Effector CD8-positive, alpha-beta T cell (primary cell): ENCODE results near the gene ADAMTSL1.

ENCODE experiments used
- DNase-seq: peaks from one replicate; lab custom pipeline; 2025; lab: John Stamatoyannopoulos, UW

ADAMTSL1 gene

GRCh38 chr9:18775930-18776329, 302.0 kb downstream of the ADAMTSL1 start:
- DNase-seq = no peak

GRCh38 chr9:18776836-18777820, 303.2 kb downstream of the ADAMTSL1 start:
- no peak for DNase-seq

GRCh38 chr9:18778147-18778546, 304.2 kb downstream of the ADAMTSL1 start:
- no peak for DNase-seq

DNA sequence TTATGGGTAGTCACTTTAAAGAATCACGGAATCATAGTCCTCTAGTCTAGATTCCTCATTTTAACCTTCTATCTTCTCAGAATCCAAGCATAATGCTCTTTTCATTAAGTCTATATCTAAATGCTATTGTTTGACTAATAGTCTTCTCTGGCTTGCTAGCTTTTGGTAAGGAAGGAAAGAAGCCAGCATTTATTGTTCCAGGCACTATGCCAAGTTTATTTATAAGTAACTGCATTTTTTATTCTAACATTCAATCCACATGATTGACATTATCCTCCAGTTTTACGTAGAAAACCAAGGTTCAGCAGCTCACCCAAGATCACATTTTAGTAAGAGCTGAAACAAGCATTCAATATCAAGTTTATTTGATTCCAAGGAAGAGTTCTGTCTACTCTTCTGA, 304.9 kb downstream of the ADAMTSL1 start:
- no peak for DNase-seq

DNA sequence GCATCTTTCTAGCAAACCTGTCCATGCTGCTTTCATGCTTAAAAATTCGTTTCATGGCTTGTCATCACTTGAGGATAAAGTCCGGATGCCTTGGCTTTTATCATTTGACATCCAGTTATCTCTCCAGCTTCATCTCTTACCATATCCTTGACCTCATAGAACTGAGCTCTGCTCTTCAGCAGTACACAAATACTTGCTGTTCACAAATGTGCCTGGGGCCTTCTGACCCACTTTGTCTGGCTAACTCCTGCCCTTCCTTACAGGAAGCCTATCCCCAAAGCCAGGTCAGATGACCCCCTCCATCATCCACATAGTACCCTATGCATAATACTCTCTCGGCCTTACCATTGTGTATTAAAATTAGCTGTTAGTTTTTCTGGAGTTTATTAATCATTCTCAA, 310.0 kb downstream of the ADAMTSL1 start:
- DNase-seq = no peak

DNA sequence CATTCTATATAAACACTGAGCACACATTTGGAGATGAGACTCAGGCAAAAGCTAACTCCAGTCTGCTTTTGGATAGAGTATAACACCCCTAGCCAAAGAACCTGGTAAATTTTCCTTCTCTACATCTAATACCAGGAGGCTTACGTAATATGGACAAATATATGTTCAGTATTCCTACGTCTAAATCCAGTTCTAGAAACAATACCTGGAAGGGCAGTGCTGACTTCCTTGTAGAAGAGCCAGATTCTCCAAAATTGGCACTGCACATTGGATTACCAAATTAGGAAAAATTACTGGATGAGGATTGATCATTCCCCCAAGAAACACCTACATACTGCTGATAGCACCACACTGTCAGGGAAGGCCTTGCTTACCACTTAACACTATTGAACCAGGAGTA, 311.7 kb downstream of the ADAMTSL1 start:
- no peak for DNase-seq

DNA sequence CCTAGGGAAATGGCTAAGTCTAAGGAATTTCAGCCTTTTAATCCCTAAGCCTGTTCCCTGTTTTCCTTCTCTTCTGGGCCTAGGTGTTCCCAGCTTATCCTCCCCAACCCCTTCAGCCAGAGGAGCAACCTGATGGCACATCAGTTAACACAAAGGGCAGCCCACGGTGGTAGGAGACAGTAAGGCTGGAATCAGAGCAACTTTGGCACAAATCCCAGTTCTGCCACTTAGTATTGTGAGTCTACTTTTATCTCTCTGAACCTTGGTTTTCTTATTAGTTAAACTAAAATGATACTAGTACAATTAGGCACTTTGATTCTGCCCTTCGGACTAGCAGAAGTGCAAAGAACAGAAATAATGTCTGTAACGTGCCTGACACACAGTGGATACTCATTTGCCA, 312.2 kb downstream of the ADAMTSL1 start:
- no peak for DNase-seq

DNA sequence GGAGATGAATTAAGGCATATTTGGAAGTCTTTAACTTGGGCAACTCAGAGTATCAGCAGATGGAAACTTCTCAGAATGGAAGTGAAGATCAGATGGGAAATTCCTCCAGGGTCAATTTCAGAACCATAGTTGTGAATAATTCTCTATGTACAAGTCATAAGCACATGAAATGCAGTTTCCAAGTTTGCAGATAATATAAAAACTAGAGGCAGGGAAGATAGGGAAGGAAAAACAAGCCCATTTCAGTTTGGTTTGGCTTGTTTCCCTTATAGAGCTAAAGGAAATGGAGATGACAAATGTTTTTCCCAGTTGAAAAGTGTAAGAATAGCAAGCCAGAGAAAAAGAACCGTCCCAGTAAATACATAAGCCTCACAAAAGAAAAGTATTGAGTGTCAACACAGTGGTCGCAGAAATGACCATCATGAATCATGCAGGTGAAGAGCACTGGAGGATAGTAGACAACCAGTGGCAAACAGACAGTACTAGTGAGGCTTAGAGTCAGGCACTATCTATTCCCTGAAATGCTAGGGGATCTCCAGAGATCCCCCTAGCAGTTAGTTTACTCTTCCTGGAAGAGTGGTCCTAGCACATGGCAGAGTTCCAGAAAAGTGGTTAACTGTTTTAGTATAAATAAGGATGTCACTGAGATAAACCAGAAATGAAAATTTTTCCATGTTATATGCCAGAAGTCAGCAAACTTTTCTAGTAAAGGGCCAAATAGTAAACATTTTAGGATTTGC, 313.1 kb downstream of the ADAMTSL1 start:
- no peak for DNase-seq

GRCh38 chr9:18788256-18788655, 314.3 kb downstream of the ADAMTSL1 start:
- no peak for DNase-seq

DNA sequence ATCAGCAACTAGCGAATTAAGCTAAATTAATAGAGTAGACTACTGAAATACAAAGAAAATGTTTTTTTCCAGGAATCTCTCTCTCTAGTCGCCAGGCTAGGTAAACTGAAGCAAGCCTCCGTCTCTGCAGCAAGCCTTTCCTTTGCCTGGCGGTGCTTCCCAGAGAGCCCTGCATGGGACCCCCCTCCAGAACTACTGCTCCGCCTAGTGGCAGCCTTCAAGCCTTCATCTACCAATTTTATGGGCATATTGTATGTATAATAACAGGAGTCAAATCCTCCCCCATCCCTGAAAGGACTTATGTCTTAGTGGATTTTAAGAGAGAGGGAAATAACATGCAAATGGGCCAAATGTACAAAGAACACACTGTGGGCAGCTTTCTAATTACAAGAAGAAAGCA, 317.1 kb downstream of the ADAMTSL1 start:
- no peak for DNase-seq

DNA sequence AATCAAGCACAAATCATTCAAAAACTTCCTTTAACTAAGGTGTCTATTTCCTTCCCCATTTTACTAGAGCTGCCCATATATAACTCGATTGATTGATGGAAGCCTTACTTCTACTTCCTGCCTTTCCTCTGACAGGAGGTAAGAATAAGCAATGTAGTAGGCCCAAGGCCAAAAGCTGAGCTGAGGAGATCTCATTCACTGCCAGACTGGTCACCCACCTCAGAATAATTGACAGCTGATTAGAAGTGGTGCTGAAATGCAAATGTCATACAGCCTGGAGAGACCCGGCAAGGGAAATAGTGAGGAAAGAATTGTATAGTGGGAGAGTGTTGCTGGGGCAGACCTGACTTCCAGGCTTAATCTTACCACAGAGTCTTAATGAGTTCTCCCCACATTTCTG, 319.2 kb downstream of the ADAMTSL1 start:
- DNase-seq = no peak

GRCh38 chr9:18795947-18796671, 322.2 kb downstream of the ADAMTSL1 start:
- DNase-seq = no peak

- no peak for DNase-seq
Observed at GRCh38 chr9:18796696-18797270, 322.8 kb downstream of the ADAMTSL1 start.

DNA sequence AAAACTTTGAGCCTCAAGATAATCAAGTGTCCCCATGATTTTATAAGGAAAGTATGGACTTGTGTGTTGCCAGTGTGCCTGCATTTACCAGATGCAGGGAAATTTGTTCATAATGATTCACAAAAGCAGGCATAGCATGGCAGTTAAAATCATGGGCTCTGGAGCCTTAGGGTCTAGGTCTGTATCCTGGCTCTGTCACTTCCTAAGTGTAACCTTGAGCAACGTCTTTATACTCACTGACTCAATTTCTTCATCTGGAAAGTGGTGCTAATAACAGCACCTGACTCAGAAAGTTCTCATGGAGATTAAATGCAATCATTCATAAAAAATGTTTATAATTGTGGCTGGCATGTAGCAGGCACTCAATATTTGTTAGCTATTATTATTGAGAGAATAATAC, 324.2 kb downstream of the ADAMTSL1 start:
- DNase-seq = no peak

DNA sequence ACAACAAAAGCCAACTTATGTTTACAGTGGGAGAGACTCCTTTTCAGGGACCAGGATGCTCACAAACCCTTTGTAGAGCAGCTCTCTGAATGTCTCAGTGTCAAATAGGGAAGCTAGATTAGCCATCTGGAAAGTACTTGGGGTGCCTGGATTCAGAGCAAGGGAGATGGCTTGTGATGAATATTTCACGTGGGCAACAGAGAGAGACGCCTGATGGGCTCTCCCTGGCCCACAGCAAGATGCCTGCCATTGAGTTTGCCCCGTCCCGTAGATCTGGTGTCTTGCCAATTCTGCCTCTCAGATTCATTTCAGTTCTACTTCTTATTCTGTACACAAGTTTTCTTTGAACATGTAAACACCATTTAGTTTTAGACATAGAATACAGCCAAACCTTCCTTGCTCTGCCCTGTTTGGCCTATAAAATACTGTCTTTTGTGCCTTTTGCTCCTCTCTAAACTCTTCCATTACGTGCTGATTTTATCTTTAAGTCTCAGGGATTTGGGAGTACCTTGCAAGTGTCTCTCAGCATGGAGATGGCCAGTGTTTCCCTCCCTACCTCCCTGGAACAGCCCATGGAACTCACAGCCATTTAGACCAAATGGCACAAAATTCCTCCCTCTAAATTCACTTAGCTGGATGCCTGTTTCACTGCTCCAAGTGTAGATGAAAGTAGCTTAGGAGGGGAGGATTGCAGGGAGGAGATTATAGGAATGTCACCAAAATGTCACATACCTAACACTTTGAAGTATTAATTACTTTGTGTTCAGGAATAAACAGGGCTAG, 324.7 kb downstream of the ADAMTSL1 start:
- DNase-seq = no peak

DNA sequence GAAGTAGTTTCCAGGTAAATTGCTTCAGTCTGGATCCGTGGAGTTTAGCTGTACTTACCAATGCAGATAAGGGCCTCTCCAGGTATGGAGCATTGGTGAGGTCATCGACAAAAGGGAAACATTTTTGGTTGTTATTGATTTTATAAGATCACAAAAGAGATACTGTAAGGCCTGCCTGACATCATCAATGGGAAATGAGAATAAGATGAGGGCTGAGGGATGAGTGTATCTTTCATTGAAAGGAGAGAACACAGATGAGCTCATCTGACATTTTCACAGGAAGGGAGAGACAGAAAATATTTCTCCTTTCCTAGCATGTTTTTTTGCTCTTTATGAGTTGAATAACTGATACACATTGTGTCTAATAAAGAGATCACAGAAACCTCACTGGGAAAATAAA, 325.5 kb downstream of the ADAMTSL1 start:
- DNase-seq = no peak

DNA sequence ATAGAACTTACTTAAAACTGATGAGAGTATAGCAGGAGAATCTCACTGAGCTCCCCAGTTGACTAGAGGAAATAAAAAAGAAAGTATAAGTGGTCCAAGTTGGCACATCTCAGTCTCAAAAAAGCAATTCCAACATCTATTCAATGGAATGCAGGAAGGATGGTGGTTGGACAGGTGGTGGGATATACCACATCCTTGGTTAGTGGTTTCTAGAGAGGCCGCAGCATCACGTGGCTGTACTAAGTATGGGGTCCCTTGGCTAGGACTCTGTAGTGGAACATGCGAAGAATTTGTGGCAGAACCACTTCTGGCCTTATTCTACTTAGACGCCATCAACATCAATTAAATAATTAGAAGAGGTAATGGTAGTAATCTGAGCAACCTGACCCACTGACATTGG, 326.6 kb downstream of the ADAMTSL1 start:
- DNase-seq = no peak

DNA sequence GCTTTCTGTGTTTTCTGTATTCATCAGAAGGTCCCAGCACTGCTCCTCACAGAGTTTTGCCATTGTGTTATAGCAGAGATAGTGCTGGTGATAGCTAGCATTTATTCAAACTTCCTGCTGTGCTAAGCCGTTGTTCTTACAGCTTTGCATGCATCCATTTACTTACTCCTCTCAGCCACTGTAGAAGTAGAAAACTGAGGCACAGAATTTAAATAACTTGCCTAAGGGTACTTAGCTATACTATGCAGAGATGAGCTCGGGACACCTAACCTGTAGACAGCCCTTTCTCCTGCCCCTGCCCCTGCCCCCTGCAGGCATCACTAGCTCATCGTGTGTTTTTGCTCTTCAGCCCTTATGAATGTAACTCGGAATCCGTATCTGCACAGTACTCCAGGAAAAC, 331.4 kb downstream of the ADAMTSL1 start:
- no peak for DNase-seq

GRCh38 chr9:18806232-18807080, 332.5 kb downstream of the ADAMTSL1 start:
- no peak for DNase-seq

DNA sequence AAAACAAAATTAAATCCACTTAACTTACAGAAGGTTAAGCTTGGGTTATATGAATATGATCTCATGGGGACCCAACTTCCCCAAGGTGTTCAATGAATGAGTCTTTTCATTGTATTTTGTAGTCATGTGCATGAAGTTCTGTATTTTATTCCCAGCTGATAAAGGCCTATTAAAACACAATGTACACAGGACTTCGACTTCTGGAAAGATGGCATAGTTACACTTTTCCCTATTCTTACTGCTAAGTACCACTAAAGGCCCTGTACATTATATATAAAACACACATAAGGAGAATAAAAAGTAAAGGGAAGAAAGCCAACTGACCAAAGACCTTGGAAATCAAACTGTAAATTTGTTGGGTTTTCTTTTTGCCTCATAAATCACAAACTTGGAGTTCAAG, 336.6 kb downstream of the ADAMTSL1 start:
- DNase-seq = no peak
